GM12892 (cell line): ENCODE measurements around the gene FSCB.

ENCODE experiments used
- DNase-seq: peaks from one replicate; pipeline ENCODE4 v3.0.0; 2011; ENCODE audit not compliant: insufficient read length
- FAIRE-seq: peaks from 2 replicates; lab custom pipeline; 2011; peaks lifted over from hg19 to GRCh38; lab: Jason Lieb, UNC
- POLR2A ChIP-seq: IDR thresholded peaks from 2 replicates; pipeline ENCODE4 v1.6.1; 2011; ENCODE audit warnings: low read depth, low read length, control low read depth
- POLR2AphosphoS5 ChIP-seq: IDR thresholded peaks from 2 replicates; pipeline ENCODE4 v1.6.1; 2011; ENCODE audit warnings: low read depth, low read length, control low read depth
- TAF1 ChIP-seq: IDR thresholded peaks from 2 replicates; pipeline ENCODE4 v1.6.1; 2011; ENCODE audit warnings: low read depth, mild to moderate bottlenecking, control low read depth, low read length, borderline replicate concordance

The FSCB gene

DNA sequence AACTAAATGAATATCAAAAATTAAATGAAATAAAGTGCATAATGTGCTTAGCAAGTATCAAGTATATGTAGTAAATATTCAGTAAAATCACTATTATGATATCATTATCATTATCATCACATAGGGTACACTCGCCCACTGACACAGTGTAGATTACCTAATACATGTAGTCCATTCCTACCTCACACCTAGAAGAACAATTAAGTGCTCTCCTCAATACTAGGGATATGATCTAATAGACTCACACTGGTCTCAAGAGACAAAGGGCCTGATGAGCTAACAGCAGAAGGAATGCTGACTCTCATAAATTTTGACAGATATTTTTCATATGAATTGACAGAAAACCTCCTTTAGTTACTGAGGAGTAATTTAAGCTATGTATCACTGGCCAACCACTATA is 29.1 kb downstream of the FSCB start:
- no peak for TF ChIP-seq TAF1
- no peak for TF ChIP-seq POLR2A
- no peak for TF ChIP-seq POLR2AphosphoS5
- FAIRE-seq (no peak), DNase-seq (no peak)

DNA sequence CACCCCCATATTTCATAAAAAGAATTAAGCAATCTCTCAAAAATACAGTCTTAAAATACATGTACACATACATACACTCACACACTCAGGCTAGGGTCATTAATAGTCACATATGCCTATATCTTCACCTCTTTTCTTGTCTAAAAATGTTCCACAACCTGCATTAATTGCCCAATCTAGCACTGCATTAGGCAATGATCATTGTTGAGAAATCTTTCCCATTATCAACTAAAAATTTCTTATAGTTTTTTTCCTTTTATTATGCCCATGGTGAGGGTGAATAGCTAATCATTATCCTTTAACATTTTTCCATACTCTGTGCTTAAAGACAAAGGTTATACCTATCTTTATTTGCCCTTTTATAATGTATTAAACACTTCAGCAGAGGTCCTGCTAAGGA is 38.3 kb downstream of the FSCB start:
- TF ChIP-seq TAF1, result no peak
- no peak for TF ChIP-seq POLR2AphosphoS5
- TF ChIP-seq POLR2A, result no peak
- FAIRE-seq (no peak), DNase-seq (no peak)

- DNase-seq (no peak), FAIRE-seq (no peak)
- TF ChIP-seq POLR2AphosphoS5 (no peak), TAF1 (no peak), POLR2A (no peak)
Observed at GRCh38 chr14:44463356-44464004, 43.6 kb downstream of the FSCB start.

GRCh38 chr14:44462381-44462780 is 44.7 kb downstream of the FSCB start:
- DNase-seq (no peak), FAIRE-seq (no peak)
- TF ChIP-seq POLR2AphosphoS5, result no peak
- no peak for TF ChIP-seq TAF1
- no peak for TF ChIP-seq POLR2A

- TF ChIP-seq TAF1 (no peak), POLR2AphosphoS5 (no peak), POLR2A (no peak)
- DNase-seq (no peak), FAIRE-seq (no peak)
Observed at GRCh38 chr14:44461811-44462210, 45.3 kb downstream of the FSCB start.
